Eye (tissue), 1 donor: ENCODE results near the gene RBMY1B.
"Not testable (repeated sequence)": the region's sequence is repeated elsewhere in the genome, so short reads cannot be mapped to it uniquely, and the experiment has no call there.

Experiments
- DNase-seq: peaks from one replicate; pipeline ENCODE4 v3.0.0-alpha.2; 2015

The RBMY1B gene

DNA sequence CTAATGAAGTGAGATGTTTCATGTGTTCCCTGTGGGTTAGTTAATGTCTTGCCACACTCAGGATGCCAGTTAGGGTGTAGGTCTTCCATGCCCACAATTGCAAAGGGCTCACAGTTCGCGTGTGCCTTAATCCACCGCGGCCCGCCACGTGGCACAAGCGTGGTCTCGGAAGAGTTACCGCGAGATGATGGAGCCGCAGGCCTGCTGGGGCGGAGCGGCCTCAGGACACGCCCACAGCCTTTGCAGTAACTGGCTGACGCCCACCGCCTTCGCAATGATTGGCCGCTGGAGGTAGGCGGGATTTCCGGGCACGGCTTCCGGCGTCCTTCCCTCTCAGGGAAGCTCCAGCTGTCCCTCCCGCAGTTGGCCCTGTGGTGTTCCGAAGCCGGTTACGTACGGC is at the start of gene RBMY1B:
TSS of gene RBMY1B (plus strand) at position 301 of the 400 bp plus-strand sequence. CDS start 2,013 bp downstream, outside the sequence.
- DNase-seq: not testable (repeated sequence)

GRCh38 chrY:21462915-21463314 is 48.2 kb upstream of the RBMY1B start:
- not testable (repeated sequence) for DNase-seq

- no peak for DNase-seq
Observed at GRCh38 chrY:21482967-21483366, 28.2 kb upstream of the RBMY1B start.

- DNase-seq: not testable (repeated sequence)
Observed at GRCh38 chrY:21534579-21534978, 23.4 kb downstream of the RBMY1B start, which contains the start of gene RBMY1A1. RBMY1A1 (plus strand) TSS chrY:21534879; CDS start chrY:21536892, 2,013 bp downstream.

- not testable (repeated sequence) for DNase-seq
Observed at GRCh38 chrY:21559316-21559984, 48.3 kb downstream of the RBMY1B start.
